Activated naive CD8-positive, alpha-beta T cell (primary cell): Measurements from ENCODE around the gene NPAS2.

Source experiments
- H3K27ac Mint-ChIP-seq: one replicate; pipeline ENCODE4 v1.8.0; 2021; ENCODE audit warnings: mixed read lengths
- H3K27me3 Mint-ChIP-seq: one replicate; pipeline ENCODE4 v1.8.0; 2021; ENCODE audit warnings: mixed read lengths
- H3K36me3 Mint-ChIP-seq: one replicate; pipeline ENCODE4 v1.8.0; 2021; ENCODE audit warnings: mixed read lengths
- H3K4me1 Mint-ChIP-seq: one replicate; pipeline ENCODE4 v1.8.0; 2021; ENCODE audit warnings: low read depth, mixed read lengths
- H3K4me3 Mint-ChIP-seq: one replicate; pipeline ENCODE4 v1.8.0; 2021; ENCODE audit warnings: mild to moderate bottlenecking, mixed read lengths
- H3K9me3 Mint-ChIP-seq: one replicate; pipeline ENCODE4 v1.8.0; 2021; ENCODE audit warnings: low read depth, mixed read lengths

The NPAS2 gene

GRCh38 chr2:100967716-100968115 lies 147.8 kb downstream of the NPAS2 start:
- no peak overlapping the region for H3K27ac Mint-ChIP-seq
- H3K9me3 Mint-ChIP-seq: no peaks in the 10 kb centered on the region
- no peak overlapping the region for H3K4me3 Mint-ChIP-seq
- no peaks in the 10 kb centered on the region for H3K27me3 Mint-ChIP-seq
- peaks cover 6% of the 10 kb centered on the region for H3K4me1 Mint-ChIP-seq
- peaks cover 3% of the 10 kb centered on the region for H3K36me3 Mint-ChIP-seq

DNA sequence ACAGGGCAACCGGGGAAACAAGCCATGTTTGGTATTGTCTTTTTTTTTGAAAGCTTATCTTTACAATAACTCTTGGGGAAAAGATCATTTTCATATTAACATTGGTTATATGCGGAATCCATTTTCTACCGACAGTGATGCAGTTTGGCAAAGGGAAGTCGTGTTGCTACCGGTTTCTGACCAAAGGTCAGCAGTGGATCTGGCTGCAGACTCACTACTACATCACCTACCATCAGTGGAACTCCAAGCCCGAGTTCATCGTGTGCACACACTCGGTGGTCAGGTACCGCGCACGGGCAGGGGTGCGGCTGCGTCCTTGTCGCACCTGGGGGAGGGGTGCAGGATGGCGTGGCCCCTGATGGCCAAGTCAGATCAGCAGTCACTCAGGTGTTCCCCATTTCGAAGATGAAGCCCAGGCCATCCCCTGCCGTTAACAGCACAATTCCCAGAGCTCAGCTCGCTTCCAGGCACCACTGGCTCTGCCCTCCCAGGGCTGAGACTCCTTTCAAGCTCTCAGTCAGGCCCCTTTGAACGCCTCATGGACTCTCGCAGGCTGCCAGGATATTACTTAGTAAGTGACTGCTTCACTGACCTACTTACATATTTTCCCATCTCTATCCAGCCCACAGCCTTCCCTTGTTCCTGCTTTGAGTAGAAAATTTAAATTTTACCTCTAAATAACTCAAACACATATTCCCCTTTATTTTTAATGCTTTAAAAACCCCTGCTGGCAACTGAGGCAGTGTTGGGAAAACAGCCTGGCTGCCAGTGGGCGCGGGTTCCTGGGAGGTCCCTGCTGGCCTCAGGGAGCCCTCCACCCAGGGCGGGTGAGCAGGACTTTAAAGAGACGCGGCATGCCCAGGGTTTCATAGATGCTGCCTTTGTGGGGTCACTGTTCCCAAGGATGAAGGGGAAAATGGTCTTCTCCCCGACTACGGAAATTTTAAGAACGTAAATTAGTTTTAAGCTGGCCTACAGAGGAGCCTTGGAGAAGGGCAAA lies 148.5 kb downstream of the NPAS2 start:
- Mint-ChIP-seq H3K27me3 (no peaks in the 10 kb centered on the region), H3K9me3 (no peaks in the 10 kb centered on the region), H3K4me3 (no peak overlapping the region), H3K27ac (no peak overlapping the region), H3K4me1 (peaks cover 6% of the 10 kb centered on the region), H3K36me3 (peaks cover 3% of the 10 kb centered on the region)

GRCh38 chr2:100969998-100970397 lies 150.1 kb downstream of the NPAS2 start:
- no peaks in the 10 kb centered on the region for H3K9me3 Mint-ChIP-seq
- H3K27ac Mint-ChIP-seq: no peak overlapping the region
- H3K36me3 Mint-ChIP-seq: peaks cover 3% of the 10 kb centered on the region
- no peaks in the 10 kb centered on the region for H3K4me1 Mint-ChIP-seq
- no peaks in the 10 kb centered on the region for H3K27me3 Mint-ChIP-seq
- no peak overlapping the region for H3K4me3 Mint-ChIP-seq

- Mint-ChIP-seq H3K9me3 (no peaks in the 10 kb centered on the region), H3K27ac (no peak overlapping the region), H3K36me3 (peaks cover 3% of the 10 kb centered on the region), H3K27me3 (no peaks in the 10 kb centered on the region), H3K4me3 (no peak overlapping the region), H3K4me1 (no peaks in the 10 kb centered on the region)
These were observed 151.3 kb downstream of the NPAS2 start for GRCh38 chr2:100971221-100971620.

DNA sequence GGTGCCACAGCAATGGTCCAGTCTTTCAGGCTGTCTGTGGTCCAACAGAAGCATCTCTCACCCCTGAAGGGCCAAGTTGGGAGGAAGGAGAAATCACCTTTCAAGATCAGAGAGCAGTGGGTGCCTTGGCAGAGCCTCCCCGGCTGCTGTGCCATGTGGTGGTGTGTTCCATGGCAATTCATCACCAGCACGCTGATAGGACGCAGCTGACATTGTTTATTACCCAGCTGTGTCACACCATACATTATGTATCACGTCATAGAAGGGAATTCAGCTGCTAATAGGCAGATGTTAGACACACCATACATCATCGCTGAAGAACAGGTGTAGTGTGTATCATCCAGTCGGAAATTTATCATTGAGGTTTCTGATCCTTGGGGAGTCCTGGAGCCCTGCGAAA lies 152.5 kb downstream of the NPAS2 start:
- no peak overlapping the region for H3K27ac Mint-ChIP-seq
- no peaks in the 10 kb centered on the region for H3K27me3 Mint-ChIP-seq
- H3K36me3 Mint-ChIP-seq: peaks cover 3% of the 10 kb centered on the region
- no peak overlapping the region for H3K4me3 Mint-ChIP-seq
- H3K4me1 Mint-ChIP-seq: no peaks in the 10 kb centered on the region
- no peaks in the 10 kb centered on the region for H3K9me3 Mint-ChIP-seq

DNA sequence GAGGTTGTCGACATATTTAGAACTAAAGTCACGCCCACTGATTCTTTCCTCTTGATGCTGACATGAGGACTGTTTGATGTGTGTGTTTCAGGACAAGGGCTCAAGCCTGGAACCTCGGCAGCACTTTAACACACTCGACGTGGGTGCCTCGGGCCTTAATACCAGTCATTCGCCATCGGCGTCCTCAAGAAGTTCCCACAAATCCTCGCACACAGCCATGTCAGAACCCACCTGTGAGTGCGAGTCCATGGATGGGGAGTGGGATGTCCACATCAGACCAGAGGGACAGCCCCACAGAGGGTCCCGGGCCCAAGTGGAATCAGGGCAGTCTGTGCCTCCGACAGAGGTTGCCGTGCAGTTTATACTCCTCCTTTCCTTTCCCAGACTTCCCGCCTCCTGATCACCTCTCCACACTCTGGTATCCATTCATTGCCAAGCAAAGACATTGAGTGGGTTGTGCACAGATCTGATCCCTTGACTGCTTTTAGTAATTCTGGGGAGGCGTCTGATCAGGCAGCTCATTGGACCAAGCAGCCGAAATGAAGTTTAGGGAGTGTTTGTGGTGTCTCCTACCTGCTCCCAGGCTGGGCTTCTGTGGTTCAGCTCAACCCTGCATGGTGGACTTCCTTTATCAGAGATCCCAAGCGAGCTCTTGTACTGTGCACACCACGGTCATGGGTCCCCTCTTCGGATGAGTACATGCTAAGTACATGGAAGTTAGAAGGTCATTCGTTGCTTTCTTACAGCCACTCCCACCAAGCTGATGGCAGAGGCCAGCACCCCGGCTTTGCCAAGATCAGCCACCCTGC lies 155.0 kb downstream of the NPAS2 start:
- no peak overlapping the region for H3K27ac Mint-ChIP-seq

GRCh38 chr2:100975521-100975785 lies 155.5 kb downstream of the NPAS2 start:
- H3K36me3 Mint-ChIP-seq: no peaks in the 10 kb centered on the region
- H3K4me1 Mint-ChIP-seq: no peaks in the 10 kb centered on the region
- no peak overlapping the region for H3K4me3 Mint-ChIP-seq
- no peaks in the 10 kb centered on the region for H3K27me3 Mint-ChIP-seq
- no peaks in the 10 kb centered on the region for H3K9me3 Mint-ChIP-seq
- H3K27ac Mint-ChIP-seq: no peak overlapping the region

More for the DNA sequence above, 155.0 kb downstream of the NPAS2 start:
- no peaks in the 10 kb centered on the region for H3K36me3 Mint-ChIP-seq
- no peaks in the 10 kb centered on the region for H3K4me1 Mint-ChIP-seq
- no peaks in the 10 kb centered on the region for H3K27me3 Mint-ChIP-seq
- H3K4me3 Mint-ChIP-seq: no peak overlapping the region
- H3K9me3 Mint-ChIP-seq: no peaks in the 10 kb centered on the region

GRCh38 chr2:100976061-100976460 lies 156.1 kb downstream of the NPAS2 start:
- no peaks in the 10 kb centered on the region for H3K9me3 Mint-ChIP-seq
- no peak overlapping the region for H3K27ac Mint-ChIP-seq
- H3K36me3 Mint-ChIP-seq: no peaks in the 10 kb centered on the region
- no peaks in the 10 kb centered on the region for H3K4me1 Mint-ChIP-seq
- H3K27me3 Mint-ChIP-seq: no peaks in the 10 kb centered on the region
- no peak overlapping the region for H3K4me3 Mint-ChIP-seq

- Mint-ChIP-seq H3K4me1 (no peaks in the 10 kb centered on the region), H3K36me3 (no peaks in the 10 kb centered on the region), H3K4me3 (no peak overlapping the region), H3K27ac (no peak overlapping the region), H3K9me3 (no peaks in the 10 kb centered on the region), H3K27me3 (no peaks in the 10 kb centered on the region)
These were observed 156.9 kb downstream of the NPAS2 start for GRCh38 chr2:100976645-100977391.

DNA sequence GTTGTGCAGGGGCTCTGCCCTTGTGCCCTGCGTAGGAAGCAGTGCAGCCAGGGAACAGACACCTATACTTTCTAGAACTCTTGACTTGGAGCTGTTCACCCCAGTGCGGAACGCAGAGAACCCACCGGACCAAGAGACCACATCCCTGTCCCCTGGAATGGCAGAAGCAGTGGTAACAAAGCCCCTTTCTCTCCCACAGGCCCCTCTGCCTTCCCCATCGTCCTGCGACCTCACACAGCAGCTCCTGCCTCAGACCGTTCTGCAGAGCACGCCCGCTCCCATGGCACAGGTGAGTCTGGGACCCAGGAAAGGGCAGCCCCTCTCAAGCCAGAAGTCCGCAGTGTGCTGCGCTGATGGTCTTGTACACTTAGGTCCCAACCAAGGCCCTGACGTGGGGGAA lies 157.6 kb downstream of the NPAS2 start:
- no peaks in the 10 kb centered on the region for H3K27me3 Mint-ChIP-seq
- H3K27ac Mint-ChIP-seq: no peak overlapping the region
- H3K36me3 Mint-ChIP-seq: no peaks in the 10 kb centered on the region
- no peaks in the 10 kb centered on the region for H3K4me1 Mint-ChIP-seq
- H3K4me3 Mint-ChIP-seq: no peak overlapping the region
- no peaks in the 10 kb centered on the region for H3K9me3 Mint-ChIP-seq

- no peaks in the 10 kb centered on the region for H3K9me3 Mint-ChIP-seq
- no peaks in the 10 kb centered on the region for H3K4me1 Mint-ChIP-seq
- no peaks in the 10 kb centered on the region for H3K27me3 Mint-ChIP-seq
- H3K36me3 Mint-ChIP-seq: no peaks in the 10 kb centered on the region
- no peak overlapping the region for H3K4me3 Mint-ChIP-seq
- no peak overlapping the region for H3K27ac Mint-ChIP-seq
These were observed 158.7 kb downstream of the NPAS2 start for GRCh38 chr2:100978582-100979191.

DNA sequence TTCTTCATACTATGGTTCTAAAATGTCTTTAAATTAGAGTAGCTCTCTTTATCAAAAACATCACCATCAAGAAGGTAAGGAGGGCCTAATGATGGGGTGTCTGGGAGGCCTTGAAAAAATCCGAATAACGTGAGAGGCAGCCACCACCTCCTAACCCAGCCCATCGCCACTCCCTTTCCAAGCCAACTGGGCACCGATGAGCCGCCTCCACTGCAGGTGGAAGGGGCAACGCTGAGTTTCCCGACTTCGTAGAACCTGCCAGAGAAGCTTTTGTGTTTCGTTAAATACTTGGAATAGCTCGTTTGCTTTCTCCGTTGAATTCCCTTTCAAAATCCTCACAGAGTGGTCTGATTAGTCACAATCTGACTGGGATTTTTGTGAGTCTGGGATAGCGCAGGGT lies 160.1 kb downstream of the NPAS2 start:
- Mint-ChIP-seq H3K27me3 (no peaks in the 10 kb centered on the region), H3K27ac (no peak overlapping the region), H3K4me3 (no peak overlapping the region), H3K4me1 (no peaks in the 10 kb centered on the region), H3K9me3 (no peaks in the 10 kb centered on the region), H3K36me3 (no peaks in the 10 kb centered on the region)

DNA sequence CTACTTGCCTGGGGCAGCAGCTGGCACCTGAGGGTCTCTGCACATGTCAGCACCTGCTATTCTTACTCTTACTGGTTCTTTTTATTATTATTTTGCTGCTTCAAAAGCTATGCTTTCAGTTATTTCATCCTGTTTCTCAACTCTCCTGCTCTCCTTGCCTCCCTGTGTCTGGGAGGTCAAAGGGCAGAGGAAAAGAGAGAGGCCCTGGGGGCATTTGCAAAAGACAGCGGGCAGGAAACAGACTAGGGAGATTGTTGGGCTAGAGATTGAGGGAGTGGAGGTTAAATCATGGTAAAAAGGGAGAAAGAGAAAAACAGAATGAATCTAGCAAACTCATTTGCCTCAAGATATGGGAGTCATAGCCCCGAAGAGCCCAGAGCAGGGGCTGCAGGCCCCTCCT lies 161.1 kb downstream of the NPAS2 start:
- H3K27me3 Mint-ChIP-seq: no peaks in the 10 kb centered on the region
- no peak overlapping the region for H3K4me3 Mint-ChIP-seq
- no peaks in the 10 kb centered on the region for H3K9me3 Mint-ChIP-seq
- no peaks in the 10 kb centered on the region for H3K4me1 Mint-ChIP-seq
- H3K27ac Mint-ChIP-seq: no peak overlapping the region
- no peaks in the 10 kb centered on the region for H3K36me3 Mint-ChIP-seq

DNA sequence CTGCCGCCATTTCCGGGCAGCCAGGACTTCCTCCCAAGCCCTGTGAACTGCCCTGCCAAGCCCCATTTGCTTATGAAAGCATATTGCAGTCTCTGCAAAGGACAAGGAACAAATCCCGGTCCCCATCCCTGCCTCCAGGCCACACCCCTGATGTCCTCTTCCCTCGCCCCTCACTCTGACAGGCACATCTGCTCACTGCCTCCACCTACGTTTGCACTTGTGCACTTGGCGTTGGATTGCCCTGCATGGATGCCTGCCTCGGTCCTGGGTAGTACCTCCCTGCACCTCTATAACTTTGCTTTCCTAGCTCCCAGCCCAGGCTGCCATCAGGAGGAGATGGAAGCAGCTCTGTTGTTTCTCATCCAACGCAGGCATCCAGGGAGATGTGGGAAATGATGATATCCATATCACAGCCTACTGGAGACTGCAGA lies 162.5 kb downstream of the NPAS2 start:
- Mint-ChIP-seq H3K27ac (no peak overlapping the region), H3K36me3 (no peaks in the 10 kb centered on the region), H3K9me3 (no peaks in the 10 kb centered on the region), H3K4me1 (no peaks in the 10 kb centered on the region), H3K27me3 (no peaks in the 10 kb centered on the region), H3K4me3 (no peak overlapping the region)
